Neuronal stem cell (in vitro differentiated cells): ENCODE data around the gene SPATA1.
A peak's percentile ranks its signal among the peaks of the same experiment; 100 is the strongest.
"Not testable (repeated sequence)": the region's sequence is repeated elsewhere in the genome, so short reads cannot be mapped to it uniquely, and the experiment has no call there.

Experiments
- DNase-seq: peaks from one replicate; pipeline ENCODE4 v3.0.0-alpha.2; 2013; ENCODE audit warnings: low spot score
- H2AFZ ChIP-seq: one replicate; pipeline ENCODE4 v1.6.1; 2013; ENCODE audit warnings: mild to moderate bottlenecking, low read length, inconsistent platforms
- H2AK5ac ChIP-seq: 2 replicates; pipeline ENCODE4 v1.6.1; 2013; ENCODE audit warnings: low read depth, mild to moderate bottlenecking, inconsistent platforms, low read length, moderate library complexity, mixed read lengths
- H2BK120ac ChIP-seq: 2 replicates; pipeline ENCODE4 v1.6.1; 2013; ENCODE audit warnings: low read depth, mild to moderate bottlenecking, inconsistent platforms, low read length, moderate library complexity, mixed read lengths
- H2BK12ac ChIP-seq: one replicate; pipeline ENCODE4 v1.6.1; 2013; ENCODE audit warnings: low read length, inconsistent platforms
- H2BK15ac ChIP-seq: 2 replicates; pipeline ENCODE4 v1.6.1; 2013; ENCODE audit warnings: mild to moderate bottlenecking, low read length, inconsistent platforms, mixed read lengths
- H2BK5ac ChIP-seq: one replicate; pipeline ENCODE4 v1.6.1; 2013; ENCODE audit warnings: inconsistent platforms, mild to moderate bottlenecking, low read length, moderate library complexity
- H3K14ac ChIP-seq: one replicate; pipeline ENCODE4 v1.6.1; 2013; ENCODE audit warnings: low read length, inconsistent platforms
- H3K18ac ChIP-seq: 2 replicates; pipeline ENCODE4 v1.6.1; 2013; ENCODE audit warnings: low read length, inconsistent platforms
- H3K23ac ChIP-seq: 2 replicates; pipeline ENCODE4 v1.6.1; 2013; ENCODE audit warnings: low read depth, mild to moderate bottlenecking, mixed read lengths, low read length, inconsistent platforms; ENCODE audit not compliant: poor library complexity
- H3K27ac ChIP-seq: replicated peaks from 3 replicates; pipeline ENCODE4 v1.5.1; 2013; ENCODE audit warnings: low read length, inconsistent platforms
- H3K27me3 ChIP-seq, 3 experiments: 2 replicates each; pipeline ENCODE4 v1.6.1; 2013; ENCODE audit warnings: low read length in 3 of 3, mild to moderate bottlenecking in 2 of 3, inconsistent platforms in 1 of 3, low read depth in 1 of 3, mixed read lengths in 1 of 3, moderate library complexity in 1 of 3; ENCODE audit not compliant: control insufficient read depth in 3 of 3, insufficient read depth in 3 of 3
- H3K36me3 ChIP-seq, 2 donors: replicated peaks in 1 of 2; 2 replicates each; pipeline ENCODE4 v1.6.1; 2013; ENCODE audit warnings: low read length in 2 of 2; ENCODE audit not compliant: control insufficient read depth in 2 of 2, insufficient read depth in 2 of 2
- H3K4ac ChIP-seq: 2 replicates; pipeline ENCODE4 v1.6.1; 2013; ENCODE audit warnings: inconsistent platforms, mild to moderate bottlenecking, low read length, moderate library complexity
- H3K4me1 ChIP-seq, 2 donors: 1 replicate in 1 of 2; 2 replicates in 1 of 2; pipeline ENCODE4 v1.6.1; 2013; ENCODE audit warnings: low read length in 2 of 2, low read depth in 1 of 2; ENCODE audit not compliant: control insufficient read depth in 2 of 2, insufficient read depth in 1 of 2
- H3K4me2 ChIP-seq: one replicate; pipeline ENCODE4 v1.6.1; 2013; ENCODE audit warnings: mild to moderate bottlenecking, low read length, inconsistent platforms; ENCODE audit not compliant: insufficient read depth, poor library complexity, severe bottlenecking
- H3K4me3 ChIP-seq, 2 donors: 2 replicates each; pipeline ENCODE4 v1.5.1; 2013; ENCODE audit warnings: low read length in 2 of 2, mild to moderate bottlenecking in 2 of 2, inconsistent platforms in 1 of 2, moderate library complexity in 1 of 2
- H3K79me1 ChIP-seq: one replicate; pipeline ENCODE4 v1.6.1; 2013; ENCODE audit warnings: low read depth, mild to moderate bottlenecking, inconsistent platforms, low read length, moderate library complexity
- H3K9ac ChIP-seq: one replicate; pipeline ENCODE4 v1.6.1; 2013; ENCODE audit warnings: mild to moderate bottlenecking, low read depth, low read length, inconsistent platforms; ENCODE audit not compliant: poor library complexity
- H3K9me3 ChIP-seq, 2 donors: replicated peaks in 1 of 2; 2 replicates each; pipeline versions ENCODE3 to v1.6.1; 2013; ENCODE audit warnings: low read length in 2 of 2, mild to moderate bottlenecking in 2 of 2, inconsistent platforms in 1 of 2, low read depth in 1 of 2, mixed read lengths in 1 of 2, moderate library complexity in 1 of 2; ENCODE audit not compliant: control insufficient read depth in 2 of 2, insufficient read depth in 1 of 2
- H4K8ac ChIP-seq: one replicate; pipeline ENCODE4 v1.6.1; 2013; ENCODE audit warnings: low read depth, mild to moderate bottlenecking, inconsistent platforms, low read length, moderate library complexity
- H4K91ac ChIP-seq: one replicate; pipeline ENCODE4 v1.6.1; 2013; ENCODE audit warnings: low read length, low read depth, mild to moderate bottlenecking, inconsistent platforms; ENCODE audit not compliant: poor library complexity
- WGBS, 2 donors: extraction: QIAGEN DNeasy Blood & Tissue Kit; methylation state at CpG; one replicate each; pipeline ENCODE4 v1.1.7; 2013; ENCODE audit warnings: missing lambda C conversion rate in 2 of 2, mixed read lengths in 1 of 2; ENCODE audit not compliant: insufficient read length in 2 of 2, insufficient replicate concordance in 1 of 2; ENCODE audit errors: extremely low coverage in 2 of 2; 5-methylcytosine and 5-hydroxymethylcytosine counted together

The SPATA1 gene

DNA sequence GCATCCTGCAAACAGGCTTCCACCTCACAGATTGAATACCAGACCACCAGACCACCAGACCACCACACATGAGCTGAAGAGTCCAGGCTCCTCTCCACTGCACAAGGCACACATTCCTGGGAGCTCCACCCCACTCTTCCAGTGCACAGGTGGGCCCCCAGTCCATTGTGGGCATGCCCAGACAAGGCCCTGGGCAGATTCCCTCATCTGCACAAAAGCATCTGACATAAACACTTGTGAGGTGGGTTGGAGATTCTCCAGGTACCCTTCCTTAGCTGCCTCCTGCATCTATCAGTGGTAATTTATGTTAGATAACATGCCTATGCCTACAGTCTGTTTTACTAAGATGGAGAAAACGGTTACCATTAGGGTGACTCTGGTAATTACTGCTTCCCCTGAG is 79.6 kb downstream of the SPATA1 start:
- no peak overlapping the region for H2AK5ac ChIP-seq
- no peak overlapping the region for H2AFZ ChIP-seq
- H3K9ac ChIP-seq, result peak overlapping the region; percentile 25
- no peak overlapping the region for H3K4ac ChIP-seq
- no peak overlapping the region for H3K4me3 ChIP-seq
- no CpG with 5 or more reads among the region's 1 CpG for WGBS, 2 donors
- no peaks in the 10 kb centered on the region for H3K79me1 ChIP-seq
- peak overlapping the region; percentile 16 for H2BK120ac ChIP-seq
- H3K23ac ChIP-seq, result no peak overlapping the region
- peaks cover 0 to 6% of the 10 kb centered on the region in 2 donors for H3K4me1 ChIP-seq
- peaks cover 0 to 4% of the 10 kb centered on the region in 2 donors for H3K9me3 ChIP-seq
- H4K8ac ChIP-seq, result no peak overlapping the region
- peak overlapping the region; percentile 49 for H3K18ac ChIP-seq
- no peak overlapping the region for H2BK12ac ChIP-seq
- H3K4me2 ChIP-seq, result no peak overlapping the region
- H3K27me3 ChIP-seq, result no peaks in the 10 kb centered on the region
- H3K14ac ChIP-seq, result no peak overlapping the region
- no peak overlapping the region for H3K27ac ChIP-seq
- no peak overlapping the region for H2BK5ac ChIP-seq
- no peak overlapping the region for H2BK15ac ChIP-seq
- H4K91ac ChIP-seq, result no peak overlapping the region
- H3K36me3 ChIP-seq, result no peaks in the 10 kb centered on the region
- DNase-seq, result no peak

DNA sequence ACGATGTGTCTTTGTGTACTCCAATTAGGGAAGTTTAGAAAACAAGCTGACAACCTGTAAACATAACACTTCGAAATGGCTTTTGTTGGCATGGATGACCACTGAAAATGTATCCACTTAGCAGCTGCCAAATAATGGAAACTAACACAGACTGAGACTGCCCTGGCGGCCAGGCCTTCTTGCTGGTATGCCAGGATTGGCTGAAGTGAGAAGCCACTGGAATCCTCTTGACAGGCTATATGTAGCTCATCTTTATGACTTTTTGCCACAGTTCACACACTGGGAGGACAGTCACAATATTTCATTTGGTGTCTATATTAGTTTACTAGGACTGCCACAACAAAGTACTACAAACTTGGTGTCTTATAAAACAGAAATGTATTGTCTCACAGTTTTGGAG is 80.9 kb downstream of the SPATA1 start:
- H3K9me3 ChIP-seq, result peaks cover 0 to 4% of the 10 kb centered on the region in 2 donors
- no peak overlapping the region for H3K18ac ChIP-seq
- no CpG with 5 or more reads among the region's 3 CpGs for WGBS, 2 donors
- no peaks in the 10 kb centered on the region for H3K27me3 ChIP-seq
- no peak overlapping the region for H4K91ac ChIP-seq
- H3K4me2 ChIP-seq, result no peak overlapping the region
- no peak overlapping the region for H3K9ac ChIP-seq
- H3K27ac ChIP-seq, result no peak overlapping the region
- H3K79me1 ChIP-seq, result no peaks in the 10 kb centered on the region
- H3K4me3 ChIP-seq, result no peak overlapping the region
- no peak overlapping the region for H4K8ac ChIP-seq
- H2BK12ac ChIP-seq, result no peak overlapping the region
- no peak overlapping the region for H2BK120ac ChIP-seq
- H3K14ac ChIP-seq, result no peak overlapping the region
- H3K36me3 ChIP-seq, result no peaks in the 10 kb centered on the region
- H2BK5ac ChIP-seq, result no peak overlapping the region
- H2AFZ ChIP-seq, result no peak overlapping the region
- no peak overlapping the region for H3K23ac ChIP-seq
- peaks cover 0 to 6% of the 10 kb centered on the region in 2 donors for H3K4me1 ChIP-seq
- no peak overlapping the region for H2AK5ac ChIP-seq
- no peak overlapping the region for H2BK15ac ChIP-seq
- DNase-seq, result no peak
- H3K4ac ChIP-seq, result no peak overlapping the region

DNA sequence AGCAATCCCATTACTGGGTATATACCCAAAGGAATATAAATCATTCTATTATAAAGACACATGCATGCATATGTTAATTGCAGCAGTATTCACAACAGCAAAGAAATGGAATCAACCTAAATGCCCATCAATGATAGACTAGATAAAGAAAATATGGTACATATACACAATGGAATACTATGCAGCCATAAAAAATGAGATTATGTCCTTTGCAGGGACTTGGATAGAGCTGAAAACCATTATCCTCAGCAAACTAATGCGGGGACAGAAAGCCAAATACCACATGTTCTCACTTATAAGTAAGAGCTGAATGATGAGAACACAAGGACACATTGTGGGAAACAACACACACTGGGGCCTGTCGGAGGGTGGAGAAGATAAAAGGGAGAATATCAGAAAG is 88.8 kb downstream of the SPATA1 start:
- not testable (repeated sequence) for H2AK5ac ChIP-seq, H3K9me3 ChIP-seq, H3K27me3 ChIP-seq, H4K8ac ChIP-seq, H2BK15ac ChIP-seq, H2BK5ac ChIP-seq, H3K27ac ChIP-seq, H3K4me1 ChIP-seq, H3K4ac ChIP-seq, H2BK12ac ChIP-seq, DNase-seq, H3K4me3 ChIP-seq, H3K79me1 ChIP-seq, H3K9ac ChIP-seq, H3K18ac ChIP-seq, H3K4me2 ChIP-seq, H3K36me3 ChIP-seq, H3K23ac ChIP-seq, H2BK120ac ChIP-seq, H2AFZ ChIP-seq, H4K91ac ChIP-seq, H3K14ac ChIP-seq
- WGBS, 2 donors, result no CpG with 5 or more reads among the region's 2 CpGs

DNA sequence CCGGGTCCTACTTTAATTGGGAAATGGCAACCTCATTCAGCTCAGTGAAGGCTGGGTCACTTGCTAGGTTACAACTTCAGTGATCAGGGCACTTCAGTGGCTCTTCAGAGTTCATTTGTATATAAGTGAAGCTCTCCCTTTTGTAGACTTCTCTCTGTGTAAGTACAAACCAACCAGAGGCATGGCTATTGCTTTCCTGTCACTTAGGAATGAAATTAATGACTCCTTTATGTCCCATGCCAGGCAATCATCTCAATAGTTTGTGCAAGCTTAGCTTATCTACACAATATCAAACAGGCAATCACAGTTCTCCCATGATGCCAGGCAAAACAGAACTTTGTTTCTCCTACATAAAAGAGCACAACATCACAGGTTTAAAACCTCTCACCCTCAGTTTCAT is 90.8 kb downstream of the SPATA1 start:
- H3K9me3 ChIP-seq, result no peaks in the 10 kb centered on the region
- H3K4me2 ChIP-seq, result no peak overlapping the region
- H3K4me1 ChIP-seq, result no peaks in the 10 kb centered on the region
- no peak overlapping the region for H2BK120ac ChIP-seq
- DNase-seq, result no peak
- H3K14ac ChIP-seq, result no peak overlapping the region
- no peak overlapping the region for H3K4me3 ChIP-seq
- no CpG with 5 or more reads among the region's 1 CpG for WGBS, 2 donors
- no peak overlapping the region for H3K27ac ChIP-seq
- H3K23ac ChIP-seq, result no peak overlapping the region
- no peak overlapping the region for H4K91ac ChIP-seq
- H4K8ac ChIP-seq, result no peak overlapping the region
- no peak overlapping the region for H2AFZ ChIP-seq
- H3K27me3 ChIP-seq, result peaks cover 0 to 4% (median 0%) of the 10 kb centered on the region in 3 experiments
- no peak overlapping the region for H2BK5ac ChIP-seq
- H3K36me3 ChIP-seq, result no peaks in the 10 kb centered on the region
- no peaks in the 10 kb centered on the region for H3K79me1 ChIP-seq
- no peak overlapping the region for H3K4ac ChIP-seq
- no peak overlapping the region for H2BK15ac ChIP-seq
- no peak overlapping the region for H2AK5ac ChIP-seq
- H2BK12ac ChIP-seq, result no peak overlapping the region
- H3K9ac ChIP-seq, result no peak overlapping the region
- no peak overlapping the region for H3K18ac ChIP-seq
